IgD-negative memory B cell (primary cell): ENCODE results near the gene CBL. TPM values are rescaled to one million over a fixed set of nuclear protein-coding genes. Genes with fewer than 3 reads are reported as not detected.
A peak's percentile ranks its signal among the peaks of the same experiment; 100 is the strongest.

Experiments
- H3K27ac Mint-ChIP-seq, 3 donors: one replicate each; pipeline ENCODE4 v1.8.0; 2020 to 2022; ENCODE audit warnings: mild to moderate bottlenecking in 3 of 3, mixed read lengths in 3 of 3, moderate library complexity in 1 of 3
- H3K27me3 Mint-ChIP-seq: one replicate; pipeline ENCODE4 v1.8.0; 2021; ENCODE audit warnings: mixed read lengths
- H3K36me3 Mint-ChIP-seq: one replicate; pipeline ENCODE4 v1.8.0; 2020; ENCODE audit warnings: mild to moderate bottlenecking, mixed read lengths
- H3K4me1 Mint-ChIP-seq, 3 donors: one replicate each; pipeline ENCODE4 v1.8.0; 2020 to 2022; ENCODE audit warnings: mixed read lengths in 3 of 3, mild to moderate bottlenecking in 1 of 3
- H3K4me3 Mint-ChIP-seq, 4 donors: one replicate each; pipeline ENCODE4 v1.8.0; 2020 to 2022; ENCODE audit warnings: mild to moderate bottlenecking in 4 of 4, mixed read lengths in 4 of 4, moderate library complexity in 3 of 4
- H3K9me3 Mint-ChIP-seq, 3 donors: one replicate each; pipeline ENCODE4 v1.8.0; 2020 to 2021; ENCODE audit warnings: mixed read lengths in 3 of 3, mild to moderate bottlenecking in 1 of 3
- polyA plus RNA-seq: library from polyadenylated mRNA; unstranded; fragments of 300-500 nt; fragmentation: Illumina TruSeq; gene quantifications from one replicate; pipeline ENCODE4 v1.2.3, GENCODE V29; 2021

Gene CBL
- polyA plus RNA-seq, 1 donor from 2014 or later = 10.0 TPM

- Mint-ChIP-seq H3K27ac (peak overlapping the region in 2 of 3 donors; percentile 7 to 44), H3K4me3 (peak overlapping the region; percentile 31 to 93 (median 78)), H3K36me3 (peaks cover under 1% of the 10 kb centered on the region), H3K4me1 (peaks cover 6 to 16% (median 10%) of the 10 kb centered on the region in 3 donors), H3K27me3 (peaks cover 30% of the 10 kb centered on the region), H3K9me3 (no peaks in the 10 kb centered on the region)
These were observed 108.6 kb downstream of the CBL start for GRCh38 chr11:119314726-119315125.

DNA sequence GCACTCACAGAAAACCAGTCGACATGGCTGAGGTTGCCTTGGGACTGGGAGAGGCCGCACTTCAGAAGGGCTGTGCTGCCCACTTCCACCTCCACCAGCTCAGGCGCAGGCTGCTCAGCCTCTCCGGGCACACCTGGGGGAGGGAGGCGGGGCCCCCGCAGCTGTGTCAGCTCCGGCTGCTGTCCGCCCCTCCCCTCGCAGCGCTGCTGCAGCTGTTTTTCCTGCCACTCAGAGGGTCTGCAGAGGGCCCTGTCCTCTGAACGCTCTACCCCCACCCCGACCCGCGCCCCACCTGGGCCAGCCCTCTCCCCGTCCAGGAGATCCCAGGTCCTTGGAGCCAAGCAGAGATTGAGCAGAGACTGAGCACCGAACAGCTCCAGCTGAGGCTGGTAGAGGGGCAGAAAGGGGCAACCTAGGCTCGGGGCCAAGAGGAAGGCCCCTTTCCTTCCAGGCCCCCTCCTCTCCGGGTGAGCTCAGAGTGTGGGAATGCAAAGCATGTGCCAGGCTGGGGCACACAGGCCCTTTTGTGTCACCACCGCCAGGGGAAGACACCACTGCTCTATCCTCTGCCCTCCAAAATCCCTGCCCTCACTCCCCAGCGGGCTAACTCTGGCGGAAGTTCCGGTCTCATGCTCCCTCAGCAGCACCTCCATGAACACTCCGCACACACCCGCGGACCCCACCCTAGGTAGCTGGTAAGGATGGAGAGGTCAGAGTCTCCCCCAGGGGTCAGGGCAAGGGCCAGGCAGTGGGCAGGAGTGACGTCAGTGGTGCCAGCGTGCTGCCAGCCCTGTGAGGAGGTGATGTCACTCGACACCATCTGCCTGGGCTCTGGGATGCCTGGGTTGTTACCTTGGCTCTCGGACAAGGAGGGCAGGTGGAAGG is 109.2 kb downstream of the CBL start:
- Mint-ChIP-seq H3K4me1 (peaks cover 6 to 18% (median 11%) of the 10 kb centered on the region in 3 donors), H3K27me3 (peaks cover 31% of the 10 kb centered on the region), H3K27ac (peak overlapping the region in 1 of 3 donors; percentile 7), H3K9me3 (no peaks in the 10 kb centered on the region), H3K4me3 (peak overlapping the region; percentile 77 to 93 (median 85)), H3K36me3 (no peaks in the 10 kb centered on the region)

- Mint-ChIP-seq H3K27me3 (peaks cover 31% of the 10 kb centered on the region), H3K36me3 (no peaks in the 10 kb centered on the region), H3K9me3 (no peaks in the 10 kb centered on the region), H3K4me3 (peak overlapping the region; percentile 77 to 93 (median 85)), H3K27ac (no peak overlapping the region), H3K4me1 (peaks cover 6 to 18% (median 12%) of the 10 kb centered on the region in 3 donors)
These were observed 110.0 kb downstream of the CBL start for GRCh38 chr11:119316016-119316728.

GRCh38 chr11:119316729-119317591 is 110.8 kb downstream of the CBL start, which contains the start of gene MCAM:
Gene MCAM (minus strand): TSS chr11:119317130. CDS start chr11:119317101, 29 bp downstream.
- peak within 1 kb of the TSS; percentile 77 to 93 (median 82) for H3K4me3 Mint-ChIP-seq
- no peak within 1 kb of the TSS for H3K27ac Mint-ChIP-seq
- H3K36me3 Mint-ChIP-seq = no peaks in the 10 kb centered on the region
- peaks cover 6 to 18% (median 17%) of the 10 kb centered on the region in 3 donors for H3K4me1 Mint-ChIP-seq
- H3K27me3 Mint-ChIP-seq = peaks cover 31% of the 10 kb centered on the region
- H3K9me3 Mint-ChIP-seq = no peaks in the 10 kb centered on the region

DNA sequence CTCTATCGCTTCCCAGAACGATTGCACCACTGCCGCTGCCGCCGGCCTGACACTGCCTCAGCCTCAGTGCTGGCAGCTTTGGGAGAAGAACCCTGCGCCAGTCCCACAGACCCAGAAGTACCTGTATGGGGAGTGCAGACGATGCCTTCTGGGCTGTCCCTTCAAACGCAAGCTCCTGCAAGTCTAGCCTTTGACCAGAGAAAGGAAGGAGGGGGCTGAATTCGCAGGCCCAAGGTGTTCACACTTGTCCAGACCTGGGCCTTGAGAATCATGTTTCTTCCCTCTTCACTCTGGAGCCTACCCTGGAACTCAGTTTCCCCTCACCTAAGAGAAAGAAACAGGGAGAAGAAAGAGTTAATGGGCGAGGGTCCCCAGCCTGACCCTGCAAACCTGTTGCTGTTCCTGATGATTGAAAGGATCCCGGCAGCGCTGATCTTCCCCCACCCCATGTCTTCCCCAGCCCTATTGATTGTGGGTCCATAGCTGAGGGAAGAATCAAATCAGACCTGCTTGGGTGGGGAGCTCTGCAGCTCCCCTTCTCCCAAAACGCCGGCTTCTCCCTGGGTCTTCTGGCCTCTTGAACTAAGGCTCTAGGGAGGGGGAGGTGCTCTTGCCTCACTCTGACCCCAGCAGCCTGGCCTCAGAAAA is 111.6 kb downstream of the CBL start:
- H3K36me3 Mint-ChIP-seq = no peaks in the 10 kb centered on the region
- H3K4me1 Mint-ChIP-seq = peaks cover 6 to 21% (median 20%) of the 10 kb centered on the region in 3 donors
- H3K9me3 Mint-ChIP-seq = no peaks in the 10 kb centered on the region
- peaks cover 29% of the 10 kb centered on the region for H3K27me3 Mint-ChIP-seq
- peak overlapping the region; percentile 39 to 85 (median 55) for H3K4me3 Mint-ChIP-seq
- no peak overlapping the region for H3K27ac Mint-ChIP-seq

DNA sequence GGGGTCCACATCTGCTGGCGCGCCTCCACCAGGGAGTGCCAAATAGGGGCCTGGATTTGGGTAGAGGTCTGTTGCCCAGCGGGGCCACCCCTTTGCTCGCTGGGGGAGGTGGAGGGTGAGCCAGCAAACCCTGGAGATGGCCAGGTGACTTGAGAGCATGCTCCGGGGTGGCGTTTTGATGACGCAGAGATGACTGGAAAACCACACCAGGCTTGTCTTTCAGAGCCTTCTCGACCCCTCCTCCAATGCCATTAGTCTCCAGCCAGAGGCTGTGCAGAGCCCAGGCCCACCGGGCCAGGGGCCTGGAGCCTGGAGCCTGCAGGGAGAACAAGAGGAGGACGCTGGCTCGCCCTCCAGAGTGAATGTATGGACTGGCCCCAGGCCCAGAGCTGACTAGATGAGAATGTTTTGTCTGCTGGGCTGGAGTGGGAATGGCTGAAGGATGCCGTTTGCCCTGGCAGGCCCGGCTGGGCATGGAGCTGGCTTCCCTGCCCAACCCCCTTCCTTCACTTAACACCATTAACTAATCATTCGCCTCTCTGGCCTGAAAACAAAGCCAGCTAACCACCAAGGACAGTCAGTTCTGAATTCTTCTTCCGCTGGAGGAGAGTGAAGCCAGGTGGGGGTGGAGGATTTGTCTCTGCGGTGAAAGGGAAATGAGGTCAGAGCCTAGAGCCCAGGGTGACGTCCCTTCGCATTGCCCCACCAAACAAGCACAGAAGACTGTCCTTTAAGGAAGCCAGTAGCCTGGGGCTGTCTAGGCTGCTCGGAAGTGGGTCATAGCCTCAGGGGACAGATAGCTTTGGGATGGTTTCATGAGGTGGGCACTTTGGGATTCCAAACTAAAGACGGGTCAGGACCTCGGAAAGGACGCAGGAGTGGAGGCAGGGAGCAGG is 112.3 kb downstream of the CBL start:
- no peaks in the 10 kb centered on the region for H3K9me3 Mint-ChIP-seq
- H3K4me3 Mint-ChIP-seq = peak overlapping the region; percentile 22 to 91 (median 64)
- no peaks in the 10 kb centered on the region for H3K36me3 Mint-ChIP-seq
- peaks cover 29% of the 10 kb centered on the region for H3K27me3 Mint-ChIP-seq
- H3K27ac Mint-ChIP-seq = peak overlapping the region; percentile 59 to 96 (median 78)
- H3K4me1 Mint-ChIP-seq = peaks cover 7 to 22% (median 21%) of the 10 kb centered on the region in 3 donors

DNA sequence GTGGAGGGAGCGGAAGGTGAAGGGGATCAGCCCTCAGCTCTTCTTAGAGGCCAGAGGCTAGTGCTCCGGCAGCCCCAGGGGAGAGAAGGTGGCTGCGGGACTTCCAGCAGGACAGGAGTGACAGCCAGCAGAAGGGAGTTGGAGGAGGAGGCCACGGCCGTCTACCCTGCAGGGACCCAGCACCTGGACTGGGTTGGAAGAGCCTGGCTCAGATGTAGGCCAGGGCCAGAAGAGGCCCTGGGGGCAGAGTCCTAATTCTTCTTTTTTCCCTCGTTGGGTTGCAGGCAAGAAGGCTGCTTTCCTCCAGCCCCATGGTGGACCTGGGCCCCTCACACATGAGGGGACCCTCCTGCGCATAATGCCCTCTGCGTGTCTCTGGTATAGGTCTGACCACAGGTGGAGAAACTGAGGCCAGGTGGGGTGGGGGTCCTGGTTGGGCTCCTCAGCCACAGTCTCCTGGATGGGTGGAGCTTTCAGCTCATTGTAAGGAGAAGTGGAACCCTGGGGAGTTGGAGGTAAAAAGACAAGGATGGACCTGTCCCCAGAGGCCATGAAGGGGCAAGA is 113.1 kb downstream of the CBL start:
- Mint-ChIP-seq H3K9me3 (no peaks in the 10 kb centered on the region), H3K36me3 (no peaks in the 10 kb centered on the region), H3K4me3 (peak overlapping the region in 3 of 4 donors; percentile 22 to 91 (median 63)), H3K27ac (peak overlapping the region; percentile 59 to 96 (median 78)), H3K4me1 (peaks cover 11 to 24% (median 24%) of the 10 kb centered on the region in 3 donors), H3K27me3 (peaks cover 28% of the 10 kb centered on the region)

- peaks cover 11 to 22% (median 21%) of the 10 kb centered on the region in 3 donors for H3K4me1 Mint-ChIP-seq
- H3K4me3 Mint-ChIP-seq = peak overlapping the region in 3 of 4 donors; percentile 63 to 91 (median 63)
- H3K27me3 Mint-ChIP-seq = peaks cover 22% of the 10 kb centered on the region
- H3K27ac Mint-ChIP-seq = peak overlapping the region in 1 of 3 donors; percentile 78
- H3K36me3 Mint-ChIP-seq = no peaks in the 10 kb centered on the region
- H3K9me3 Mint-ChIP-seq = no peaks in the 10 kb centered on the region
These were observed 113.6 kb downstream of the CBL start for GRCh38 chr11:119319700-119320239.

- no peaks in the 10 kb centered on the region for H3K36me3 Mint-ChIP-seq
- H3K4me1 Mint-ChIP-seq = peaks cover 11 to 22% (median 18%) of the 10 kb centered on the region in 3 donors
- H3K9me3 Mint-ChIP-seq = no peaks in the 10 kb centered on the region
- no peak overlapping the region for H3K27ac Mint-ChIP-seq
- peak overlapping the region in 1 of 4 donors; percentile 91 for H3K4me3 Mint-ChIP-seq
- peaks cover 17% of the 10 kb centered on the region for H3K27me3 Mint-ChIP-seq
These were observed 114.2 kb downstream of the CBL start for GRCh38 chr11:119320240-119320775.

DNA sequence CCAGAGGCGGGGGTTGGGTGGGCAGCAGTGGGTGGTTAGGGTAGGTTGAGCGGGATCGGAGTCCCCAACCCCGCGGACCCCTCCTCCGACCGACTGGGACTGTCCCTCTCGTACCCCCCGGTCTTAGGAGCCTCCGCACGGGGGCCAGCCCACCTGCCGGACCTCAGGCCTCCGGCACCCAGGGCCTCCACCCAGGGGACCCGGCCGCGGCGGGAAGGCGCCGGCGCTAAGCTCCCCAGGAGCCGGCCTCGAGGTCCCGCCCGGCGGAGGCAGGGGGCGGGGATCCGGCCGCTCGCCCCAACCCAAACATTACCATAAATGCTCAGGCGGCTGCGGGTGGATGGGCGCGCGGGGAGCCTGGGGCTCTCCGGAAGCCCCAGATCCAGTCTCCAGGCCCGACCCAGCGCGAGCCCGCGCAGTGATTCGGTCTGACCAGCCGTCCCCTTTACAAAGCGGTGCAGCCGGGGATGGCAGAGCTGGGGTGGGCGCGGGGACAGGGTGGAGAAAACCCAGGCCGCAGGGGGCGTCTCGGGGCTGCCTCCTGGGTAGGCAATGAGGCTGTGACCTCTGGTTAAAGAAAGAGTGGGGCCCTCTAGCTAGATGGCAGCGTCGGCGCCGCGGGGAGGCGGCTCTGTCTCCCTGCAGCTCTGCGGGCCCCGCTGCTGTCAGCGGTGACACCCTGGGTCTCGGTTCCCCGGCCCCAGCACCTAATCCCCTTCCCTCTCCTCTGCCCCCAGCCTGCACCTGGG is 114.8 kb downstream of the CBL start:
- H3K9me3 Mint-ChIP-seq = no peaks in the 10 kb centered on the region
- peaks cover 11 to 22% (median 15%) of the 10 kb centered on the region in 3 donors for H3K4me1 Mint-ChIP-seq
- peak overlapping the region; percentile 14 to 95 (median 88) for H3K4me3 Mint-ChIP-seq
- H3K27me3 Mint-ChIP-seq = peaks cover 12% of the 10 kb centered on the region
- peak overlapping the region in 1 of 3 donors; percentile 66 for H3K27ac Mint-ChIP-seq
- no peaks in the 10 kb centered on the region for H3K36me3 Mint-ChIP-seq

DNA sequence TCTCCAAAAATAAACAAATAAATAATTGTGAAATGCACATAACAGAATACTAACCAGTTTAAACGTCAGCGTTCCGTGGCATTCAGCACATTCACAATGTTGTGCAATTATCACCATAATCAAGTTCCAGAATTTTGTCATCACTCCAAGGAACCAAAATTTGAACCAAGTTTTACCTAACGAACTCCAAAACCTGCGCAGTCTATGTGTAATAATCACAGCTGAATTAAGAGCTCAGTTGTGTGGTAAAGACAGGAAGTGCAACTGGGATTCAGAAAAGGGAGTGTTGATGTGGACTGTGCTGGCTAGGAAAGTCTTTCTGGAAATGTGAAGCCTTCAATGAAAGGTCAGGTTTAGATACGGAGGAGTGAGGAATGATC is 116.2 kb downstream of the CBL start:
- H3K36me3 Mint-ChIP-seq = no peaks in the 10 kb centered on the region
- no peaks in the 10 kb centered on the region for H3K9me3 Mint-ChIP-seq
- H3K27me3 Mint-ChIP-seq = peaks cover 7% of the 10 kb centered on the region
- H3K4me1 Mint-ChIP-seq = peaks cover 11 to 20% (median 15%) of the 10 kb centered on the region in 3 donors
- no peak overlapping the region for H3K27ac Mint-ChIP-seq
- peak overlapping the region; percentile 14 to 92 (median 72) for H3K4me3 Mint-ChIP-seq
